K562 (cell line): ENCODE data around the gene TIMM22. TPM values are rescaled to one million over a fixed set of nuclear protein-coding genes. Genes with fewer than 3 reads are reported as not detected.

ENCODE experiments used
- ATAC-seq: fragments of 200-7000 bp; cut with Tn5 transposase; 3 replicates; pipeline ENCODE4 v1.9.1; 2020; ENCODE audit warnings: moderate library complexity
- BruUV-seq: library from RNA; stranded (reverse); fragments of 400-500 nt; replicated peaks from 2 replicates; lab custom pipeline; 2021; lab: Mats Ljungman, UMichigan
- CTCF ChIA-PET: fragments of 300-600 bp; formaldehyde crosslinking; extraction: SDS; loops from one replicate; lab custom pipeline; 2021; ENCODE audit warnings: low intra/inter-chr PET ratio; lab: Yijun Ruan, JAX
- POLR2A ChIA-PET: fragments of 300-600, 350-650 bp; sonication (Branson Sonifier 250); formaldehyde crosslinking; extraction: SDS; loops from one replicate; lab custom pipeline; 2021; ENCODE audit warnings: antibody characterized with exemption, inconsistent platforms; lab: Yijun Ruan, JAX
- DNase-seq, 4 experiments: peaks; one replicate each; pipeline versions ENCODE4 v3.0.0 to v3.0.0-alpha.2; 2011 to 2018; ENCODE audit warnings: low spot score in 3 of 4, mixed read lengths in 3 of 4; ENCODE audit errors: extremely low read depth in 1 of 4
- FAIRE-seq: peaks from 2 replicates; lab custom pipeline; 2011; peaks lifted over from hg19 to GRCh38; lab: Jason Lieb, UNC
- H2AFZ ChIP-seq: 2 replicates; pipeline ENCODE4 v1.6.0; 2011; ENCODE audit warnings: low read depth, low read length, control low read depth, inconsistent platforms
- H3K27ac ChIP-seq: fragments of 200-600 bp; 3 replicates; pipeline ENCODE4 v1.8.0; 2011; ENCODE audit warnings: low read depth, mild to moderate bottlenecking, control low read depth, inconsistent platforms, low read length, moderate library complexity, mixed read lengths; ENCODE audit errors: extremely low read depth
- H3K27me3 ChIP-seq, 2 experiments: fragments of 300-600 bp in 1 of 2; 2 replicates in 1 of 2; 3 replicates in 1 of 2; pipeline versions ENCODE4 v1.6.0 to v1.8.0; 2011; ENCODE audit warnings: inconsistent platforms in 2 of 2, low read length in 2 of 2, mild to moderate bottlenecking in 1 of 2, mixed read lengths in 1 of 2, moderate library complexity in 1 of 2; ENCODE audit not compliant: control insufficient read depth in 2 of 2, insufficient read depth in 2 of 2
- H3K36me3 ChIP-seq: fragments of 300-600 bp; 3 replicates; pipeline ENCODE4 v1.8.0; 2011; ENCODE audit warnings: mild to moderate bottlenecking, low read length, inconsistent platforms; ENCODE audit not compliant: control insufficient read depth, insufficient read depth
- H3K4me1 ChIP-seq, 2 experiments: fragments of 200-600 bp in 1 of 2; replicated peaks in 1 of 2; 2 replicates in 1 of 2; 3 replicates in 1 of 2; pipeline versions ENCODE4 v1.5.1 to v1.8.0; 2011; ENCODE audit warnings: inconsistent platforms in 2 of 2, low read length in 2 of 2, mild to moderate bottlenecking in 1 of 2, mixed read lengths in 1 of 2, moderate library complexity in 1 of 2; ENCODE audit not compliant: control insufficient read depth in 2 of 2, insufficient read depth in 2 of 2
- H3K4me2 ChIP-seq: 2 replicates; pipeline ENCODE4 v1.6.1; 2011; ENCODE audit warnings: low read length, control low read depth, inconsistent platforms, mixed read lengths; ENCODE audit not compliant: insufficient read depth
- H3K4me3 ChIP-seq: fragments of 200-600 bp; sonication (generic), shearing (Covaris generic); 2 replicates; pipeline ENCODE4 v1.5.1; 2016; ENCODE audit warnings: control low read depth, inconsistent platforms
- H3K79me2 ChIP-seq: fragments of 200-600 bp; 3 replicates; pipeline ENCODE4 v1.8.0; 2011; ENCODE audit warnings: low read length, inconsistent platforms; ENCODE audit not compliant: control insufficient read depth, insufficient read depth
- H3K9ac ChIP-seq, 2 experiments: 2 replicates each; pipeline versions ENCODE4 v1.6.0 to v1.6.1; 2011; ENCODE audit warnings: low read depth in 2 of 2, low read length in 2 of 2, control low read depth in 1 of 2, inconsistent platforms in 1 of 2, mild to moderate bottlenecking in 1 of 2, mixed read lengths in 1 of 2; ENCODE audit not compliant: insufficient read depth in 1 of 2
- H3K9me1 ChIP-seq: one replicate; pipeline ENCODE4 v1.6.0; 2011; ENCODE audit warnings: inconsistent platforms, mild to moderate bottlenecking, low read length, moderate library complexity; ENCODE audit not compliant: control insufficient read depth, insufficient read depth
- H3K9me3 ChIP-seq: replicated peaks from 2 replicates; pipeline ENCODE4 v1.5.1; 2011; ENCODE audit warnings: low read depth, low read length, inconsistent platforms; ENCODE audit not compliant: control insufficient read depth, insufficient read depth
- H4K20me1 ChIP-seq: replicated peaks from 2 replicates; pipeline ENCODE4 v1.6.1; 2011; ENCODE audit warnings: low read length, inconsistent platforms, mixed read lengths; ENCODE audit not compliant: control insufficient read depth, insufficient read depth
- CREM ChIP-seq: IDR thresholded peaks from 2 replicates; pipeline ENCODE4 v1.6.1; 2014; ENCODE audit warnings: antibody characterized with exemption, low read depth
- CTCF ChIP-seq, 3 experiments: IDR thresholded peaks in 2 of 3; conservative IDR thresholded peaks in 1 of 3; 2 replicates each; pipeline ENCODE4 v1.5.1; 2011 to 2012; ENCODE audit warnings: low read length in 3 of 3, mild to moderate bottlenecking in 3 of 3, control low read depth in 2 of 3, improper control_type of control experiment in 1 of 3, inconsistent platforms in 1 of 3, low read depth in 1 of 3, mixed read lengths in 1 of 3, moderate library complexity in 1 of 3; ENCODE audit not compliant: insufficient read depth in 2 of 3
- POLR3A ChIP-seq: IDR thresholded peaks from 2 replicates; pipeline ENCODE4 v1.6.1; 2011; ENCODE audit warnings: borderline replicate concordance, mild to moderate bottlenecking, moderate library complexity; ENCODE audit not compliant: insufficient read length, insufficient read depth; ENCODE audit errors: extremely low read depth
- RHOXF2B ChIP-seq: fragments of 250-450 bp; sonication (Bioruptor Pico); conservative IDR thresholded peaks from 2 replicates; pipeline ENCODE4 v1.5.1; 2021
- U2AF2 ChIP-seq: fragments of 200-400 bp; formaldehyde crosslinking; optimal IDR thresholded peaks from 2 replicates; pipeline ENCODE3; 2017; ENCODE audit warnings: low read depth, mild to moderate bottlenecking, low read length
- WGBS: fragments of 100-300 bp; shearing (Covaris generic); methylation state at CpG from one replicate; pipeline ENCODE4 v1.1.6; 2016; ENCODE audit warnings: low coverage, mixed read lengths; ENCODE audit not compliant: insufficient coverage; ENCODE audit errors: missing lambda C conversion rate; 5-methylcytosine and 5-hydroxymethylcytosine counted together
- in situ Hi-C: fragments of 300-500 bp; cut with MboI; formaldehyde crosslinking; loops from 4 replicates; pipeline ENCODE4 v1.15.0; 2018; ENCODE audit warnings: inconsistent platforms, mixed read lengths
- intact Hi-C: fragments of 100-400 bp; cut with micrococcal nuclease; formaldehyde crosslinking; loops from 2 replicates; pipeline ENCODE4 v1.14.2; 2022
- polyA plus RNA-seq, 8 experiments: library from polyadenylated mRNA; depleted of rRNA in 4 of 8; stranded (reverse) in 5 of 8; unstranded in 3 of 8; fragments of >200 nt; fragmentation: Nextera tagmentation in 2 of 8; fragmentation: Illumina TruSeq in 1 of 8; extraction: Ambion mirVana in 2 of 8; extraction: Trizol in 1 of 8; gene quantifications; 2 replicates each; pipeline versions ENCODE4 v1.2.1 to v1.2.3, GENCODE V29; 2011 to 2014; ENCODE audit warnings: inconsistent platforms in 1 of 8, missing spikeins in 1 of 8
- total RNA-seq, 7 experiments: library from RNA; depleted of rRNA in 6 of 7; stranded (reverse); fragments of >200 nt in 6 of 7; fragmentation: Illumina TruSeq in 2 of 7; extraction: Trizol in 2 of 7; gene quantifications; 2 replicates each; pipeline versions ENCODE4 v1.2.1 to v1.2.3, GENCODE V29; 2011 to 2021; ENCODE audit warnings: low replicate concordance in 1 of 7
- TF ChIP-seq, protein P1 (sequence below), 2 experiments: fragments of 450-650 bp in 1 of 2; sonication (generic) in 1 of 2; formaldehyde crosslinking in 1 of 2; IDR thresholded peaks; 2 replicates each; pipeline versions ENCODE4 v1.7.1 to v1.9.0; 2016 to 2022; ENCODE audit warnings: inconsistent platforms in 1 of 2, mild to moderate bottlenecking in 1 of 2, missing genetic modification reagents in 1 of 2
- TF ChIP-seq, protein P2 (sequence below): IDR thresholded peaks from 2 replicates; pipeline ENCODE4 v1.6.1; 2016; ENCODE audit warnings: missing genetic modification characterization, missing compliant biosample characterization

The TIMM22 gene
- total and polyA plus RNA-seq, 9 of the 15 experiments (the other 6 are each of a cell fraction or from before 2014, with no cell fraction given) = 5.9 to 14.1 (median 10.3) TPM

DNA sequence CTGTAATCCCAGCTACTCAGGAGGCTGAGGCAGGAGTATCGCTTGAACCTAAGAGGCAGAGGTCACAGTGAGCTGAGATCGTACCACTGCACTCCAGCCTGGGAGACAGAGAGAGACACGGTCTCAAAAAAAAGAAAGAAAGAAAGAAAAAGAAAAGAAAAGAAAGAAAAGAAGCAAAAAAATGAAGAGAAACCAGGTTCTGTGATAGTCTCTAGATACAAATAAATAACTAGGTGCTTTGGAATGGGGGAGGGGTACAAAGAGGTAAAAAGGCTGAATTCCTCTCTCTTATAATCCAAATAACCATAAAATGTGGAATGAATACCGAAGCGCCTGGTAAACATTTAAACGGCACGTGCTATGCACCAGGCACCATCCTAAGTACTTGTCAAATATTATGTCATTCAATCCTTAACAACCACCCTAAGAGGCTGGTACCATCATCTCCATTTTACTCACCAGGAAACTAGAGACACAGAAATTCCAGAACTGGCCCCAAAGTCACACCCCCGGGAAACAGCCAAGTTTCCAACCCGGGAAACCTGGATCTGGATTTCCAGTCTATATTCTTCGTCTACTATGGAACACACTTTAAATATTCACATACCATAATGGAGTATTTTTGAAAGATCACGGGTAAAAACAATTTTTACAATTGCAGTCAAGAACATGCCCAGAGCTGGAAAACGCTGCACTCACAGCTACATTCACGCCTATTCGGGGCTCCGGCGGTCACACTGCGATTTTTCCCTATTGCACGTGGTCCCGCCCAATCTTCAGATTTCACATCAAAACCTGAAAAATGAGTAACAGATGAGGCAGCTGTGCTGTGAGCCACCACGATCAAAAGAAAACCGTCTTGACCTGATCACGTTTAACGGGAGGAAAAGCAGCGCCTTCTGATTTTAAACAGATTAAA is 27.9 kb upstream of the TIMM22 start:
- in situ Hi-C loops = no loop called here
- 10% methylated on average over 22 of the region's 24 CpGs for WGBS
- FAIRE-seq = no peak
- no peaks in the 10 kb centered on the region; a peak in 1 of 5 replicates for H3K4me1 ChIP-seq
- 0 out of 2 replicates have a peak, but pooled peaks cover 5% of the 10 kb centered on the region for H4K20me1 ChIP-seq
- H3K36me3 ChIP-seq = no peaks in the 10 kb centered on the region
- DNase-seq = no peak
- CTCF ChIA-PET = no interaction called here
- no TSS peak for BruUV-seq
- H3K9ac ChIP-seq = no peak overlapping the region
- H3K4me2 ChIP-seq = no peak overlapping the region
- no peaks in the 10 kb centered on the region for H3K79me2 ChIP-seq
- H2AFZ ChIP-seq = no peak overlapping the region
- POLR2A ChIA-PET = no interaction called here
- H3K9me1 ChIP-seq = no peaks in the 10 kb centered on the region
- no peaks in the 10 kb centered on the region for H3K9me3 ChIP-seq
- H3K27me3 ChIP-seq = peaks cover 15 to 52% of the 10 kb centered on the region in 2 experiments; a peak in 4 of 5 replicates
- no peak overlapping the region for H3K27ac ChIP-seq
- no peak overlapping the region for H3K4me3 ChIP-seq
- ATAC-seq = no peak
- intact Hi-C loops = no loop called here
- TF ChIP-seq, protein P1, sequence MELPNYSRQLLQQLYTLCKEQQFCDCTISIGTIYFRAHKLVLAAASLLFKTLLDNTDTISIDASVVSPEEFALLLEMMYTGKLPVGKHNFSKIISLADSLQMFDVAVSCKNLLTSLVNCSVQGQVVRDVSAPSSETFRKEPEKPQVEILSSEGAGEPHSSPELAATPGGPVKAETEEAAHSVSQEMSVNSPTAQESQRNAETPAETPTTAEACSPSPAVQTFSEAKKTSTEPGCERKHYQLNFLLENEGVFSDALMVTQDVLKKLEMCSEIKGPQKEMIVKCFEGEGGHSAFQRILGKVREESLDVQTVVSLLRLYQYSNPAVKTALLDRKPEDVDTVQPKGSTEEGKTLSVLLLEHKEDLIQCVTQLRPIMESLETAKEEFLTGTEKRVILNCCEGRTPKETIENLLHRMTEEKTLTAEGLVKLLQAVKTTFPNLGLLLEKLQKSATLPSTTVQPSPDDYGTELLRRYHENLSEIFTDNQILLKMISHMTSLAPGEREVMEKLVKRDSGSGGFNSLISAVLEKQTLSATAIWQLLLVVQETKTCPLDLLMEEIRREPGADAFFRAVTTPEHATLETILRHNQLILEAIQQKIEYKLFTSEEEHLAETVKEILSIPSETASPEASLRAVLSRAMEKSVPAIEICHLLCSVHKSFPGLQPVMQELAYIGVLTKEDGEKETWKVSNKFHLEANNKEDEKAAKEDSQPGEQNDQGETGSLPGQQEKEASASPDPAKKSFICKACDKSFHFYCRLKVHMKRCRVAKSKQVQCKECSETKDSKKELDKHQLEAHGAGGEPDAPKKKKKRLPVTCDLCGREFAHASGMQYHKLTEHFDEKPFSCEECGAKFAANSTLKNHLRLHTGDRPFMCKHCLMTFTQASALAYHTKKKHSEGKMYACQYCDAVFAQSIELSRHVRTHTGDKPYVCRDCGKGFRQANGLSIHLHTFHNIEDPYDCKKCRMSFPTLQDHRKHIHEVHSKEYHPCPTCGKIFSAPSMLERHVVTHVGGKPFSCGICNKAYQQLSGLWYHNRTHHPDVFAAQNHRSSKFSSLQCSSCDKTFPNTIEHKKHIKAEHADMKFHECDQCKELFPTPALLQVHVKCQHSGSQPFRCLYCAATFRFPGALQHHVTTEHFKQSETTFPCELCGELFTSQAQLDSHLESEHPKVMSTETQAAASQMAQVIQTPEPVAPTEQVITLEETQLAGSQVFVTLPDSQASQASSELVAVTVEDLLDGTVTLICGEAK (IDR thresholded peaks at IDR 0.05) = no peak
- TF ChIP-seq, protein P1 (CRISPR knock-in tag; IDR thresholded peaks at IDR 0.05) = no peak
- TF ChIP-seq, protein P2, sequence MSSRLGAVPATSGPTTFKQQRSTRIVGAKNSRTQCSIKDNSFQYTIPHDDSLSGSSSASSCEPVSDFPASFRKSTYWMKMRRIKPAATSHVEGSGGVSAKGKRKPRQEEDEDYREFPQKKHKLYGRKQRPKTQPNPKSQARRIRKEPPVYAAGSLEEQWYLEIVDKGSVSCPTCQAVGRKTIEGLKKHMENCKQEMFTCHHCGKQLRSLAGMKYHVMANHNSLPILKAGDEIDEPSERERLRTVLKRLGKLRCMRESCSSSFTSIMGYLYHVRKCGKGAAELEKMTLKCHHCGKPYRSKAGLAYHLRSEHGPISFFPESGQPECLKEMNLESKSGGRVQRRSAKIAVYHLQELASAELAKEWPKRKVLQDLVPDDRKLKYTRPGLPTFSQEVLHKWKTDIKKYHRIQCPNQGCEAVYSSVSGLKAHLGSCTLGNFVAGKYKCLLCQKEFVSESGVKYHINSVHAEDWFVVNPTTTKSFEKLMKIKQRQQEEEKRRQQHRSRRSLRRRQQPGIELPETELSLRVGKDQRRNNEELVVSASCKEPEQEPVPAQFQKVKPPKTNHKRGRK (tag) = 0 out of 2 replicates have a peak, but pooled peaks have one; percentile 35
- TF ChIP-seq U2AF2 (no peak), RHOXF2B (CRISPR knock-in tag) (no peak), CTCF (IDR thresholded peaks at IDR 0.05 in 2 of 3, conservative IDR thresholded peaks at IDR 0.05 in 1 of 3; ENCODE audit: insufficient read depth in 2 of 3, low read depth in 1 of 3, low read length in 3 of 3) (no peak), CREM (no peak), POLR3A (no peak)
